Measurements from ENCODE around the gene IL1RAPL1.
A peak's percentile ranks its signal among the peaks of the same experiment; 100 is the strongest.

Gene IL1RAPL1

DNA sequence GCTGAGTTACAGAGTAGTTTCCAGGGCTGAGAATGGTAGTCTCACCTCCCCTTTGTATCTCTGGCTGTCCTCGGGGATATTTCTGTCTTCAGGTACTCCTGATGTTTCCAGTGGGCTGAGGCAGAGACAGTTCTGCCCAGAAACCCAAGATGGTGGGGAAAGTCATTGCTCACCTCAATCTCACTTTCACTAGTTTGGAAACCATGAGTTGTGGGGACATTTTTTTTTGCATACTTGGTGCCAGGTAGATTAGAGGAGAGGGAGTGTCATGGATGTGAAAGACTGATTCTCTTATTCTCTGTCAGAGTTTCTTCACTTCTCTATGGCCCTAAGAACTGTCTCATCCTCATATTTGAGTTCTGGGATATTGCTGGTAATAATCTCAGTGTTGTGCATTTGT, 919.5 kb downstream of the IL1RAPL1 start:
- DNase-seq: no peak

DNA sequence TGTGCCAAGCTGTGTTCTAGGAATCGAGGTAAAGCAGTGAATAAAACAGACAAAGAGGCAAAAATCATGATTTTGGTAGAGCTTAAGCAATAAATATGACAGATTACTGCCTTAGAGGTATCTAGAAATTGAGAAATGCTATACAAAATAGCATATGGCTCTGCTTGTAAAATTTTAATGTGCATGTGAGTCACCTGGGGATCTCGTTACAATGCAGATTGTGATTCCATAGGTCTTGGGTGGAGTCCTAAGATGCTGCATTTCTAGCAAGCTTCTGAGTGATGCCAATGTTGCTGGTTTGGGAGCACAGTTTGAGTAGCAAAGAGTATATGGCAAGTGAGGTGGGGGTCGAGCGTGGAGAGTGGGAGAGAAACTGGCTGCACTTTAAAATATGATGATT, 930.9 kb downstream of the IL1RAPL1 start:
- no peak for DNase-seq

DNA sequence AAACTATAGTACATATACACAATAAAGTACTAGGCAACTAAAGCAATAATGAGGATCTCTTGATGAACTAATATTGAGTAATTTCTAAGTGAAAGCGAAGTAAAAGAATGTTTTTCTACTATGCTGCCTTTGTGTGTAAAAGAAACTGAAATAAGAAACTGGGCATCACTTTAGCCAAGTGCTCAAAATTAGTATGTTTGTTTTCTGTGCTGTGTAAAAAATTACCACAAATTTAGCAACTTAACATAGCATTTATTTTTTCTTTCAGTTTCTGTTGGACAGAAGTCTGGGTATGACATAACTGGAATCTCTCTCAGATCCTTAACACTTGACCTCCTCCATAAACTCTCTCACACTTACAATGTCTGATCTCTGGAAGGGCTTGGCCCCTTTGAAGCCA, 941.0 kb downstream of the IL1RAPL1 start:
- no peak for DNase-seq

DNA sequence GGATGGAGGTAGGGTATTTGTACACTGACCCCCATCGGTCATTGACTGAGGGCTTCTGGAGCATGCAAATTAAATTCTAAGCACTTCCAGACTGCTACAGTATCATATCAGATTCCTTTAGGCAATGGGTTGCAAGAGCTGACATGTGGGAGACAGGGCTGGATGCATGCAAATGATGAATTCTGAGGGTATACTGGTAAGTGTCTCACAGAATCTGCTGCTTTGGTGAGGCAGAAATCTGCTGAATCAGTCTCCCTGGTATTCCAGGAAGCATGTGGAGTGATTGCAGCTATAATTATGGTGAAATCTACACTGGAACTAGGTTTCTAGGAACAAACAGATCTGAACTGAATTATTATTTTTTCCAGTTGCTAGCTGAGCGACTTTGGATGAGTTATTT, 943.3 kb downstream of the IL1RAPL1 start:
- DNase-seq: no peak

DNA sequence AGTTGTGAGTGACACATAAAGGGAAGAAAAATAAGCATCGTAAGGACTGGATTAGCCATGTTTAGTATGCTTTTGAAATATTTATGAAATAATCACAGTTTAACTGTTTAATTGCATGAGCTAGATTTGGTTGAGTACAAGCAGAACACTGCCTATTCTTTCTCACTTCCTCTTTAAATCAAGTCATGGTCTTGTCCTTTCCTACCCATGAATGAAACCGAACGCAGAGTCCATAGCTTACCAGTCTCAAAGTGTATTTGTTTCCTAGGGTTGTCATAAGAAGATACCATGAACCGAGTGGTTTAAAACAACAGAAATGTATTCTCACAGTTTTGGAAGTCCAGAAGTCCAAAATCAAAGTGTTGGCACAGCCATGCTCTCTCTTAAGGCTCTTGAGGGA, 944.1 kb downstream of the IL1RAPL1 start:
- no peak for DNase-seq

DNA sequence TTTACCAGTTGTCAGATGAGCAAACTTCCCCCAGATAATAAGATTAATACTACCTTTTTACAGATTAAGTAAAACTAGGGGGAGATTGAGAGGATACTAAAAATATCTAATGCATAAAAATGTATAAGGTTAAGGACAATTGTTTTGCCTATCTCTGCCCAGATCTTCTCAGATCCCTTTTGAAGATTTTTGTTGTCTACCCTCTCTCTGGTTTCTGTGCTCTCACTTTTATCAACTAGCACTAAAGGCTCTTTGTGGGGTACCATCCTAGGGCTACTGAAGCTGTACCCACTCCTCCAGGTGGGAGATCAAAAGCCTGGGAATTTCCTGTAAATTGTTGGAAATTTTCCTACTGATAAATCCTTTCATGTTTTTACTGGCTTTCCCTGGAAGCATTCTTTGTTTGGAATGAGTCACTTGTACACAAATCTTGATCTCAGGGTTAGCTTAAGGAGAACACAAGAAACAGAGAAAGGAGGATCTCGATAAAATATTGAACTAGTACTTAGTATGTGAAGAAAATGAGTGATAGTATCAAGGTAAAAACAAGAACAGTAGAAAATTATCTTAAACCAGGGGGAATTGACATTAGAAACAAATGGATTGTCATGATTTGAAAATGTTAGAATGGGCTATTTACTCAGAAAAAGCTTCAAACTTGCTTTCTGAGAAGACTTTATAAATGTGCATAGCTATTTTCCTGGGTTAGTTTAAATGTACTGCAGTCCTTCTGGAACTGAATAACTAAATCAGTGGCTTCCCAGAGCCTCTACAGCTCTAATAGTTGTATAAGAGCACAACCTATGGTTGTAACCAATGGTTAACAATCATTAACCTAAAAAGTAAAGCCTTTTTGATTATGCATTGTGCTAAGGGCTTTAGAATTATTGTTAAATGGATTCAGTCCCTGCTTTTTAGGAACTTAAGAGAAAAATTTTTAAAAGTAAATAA, 948.2 kb downstream of the IL1RAPL1 start:
- no peak for DNase-seq

DNA sequence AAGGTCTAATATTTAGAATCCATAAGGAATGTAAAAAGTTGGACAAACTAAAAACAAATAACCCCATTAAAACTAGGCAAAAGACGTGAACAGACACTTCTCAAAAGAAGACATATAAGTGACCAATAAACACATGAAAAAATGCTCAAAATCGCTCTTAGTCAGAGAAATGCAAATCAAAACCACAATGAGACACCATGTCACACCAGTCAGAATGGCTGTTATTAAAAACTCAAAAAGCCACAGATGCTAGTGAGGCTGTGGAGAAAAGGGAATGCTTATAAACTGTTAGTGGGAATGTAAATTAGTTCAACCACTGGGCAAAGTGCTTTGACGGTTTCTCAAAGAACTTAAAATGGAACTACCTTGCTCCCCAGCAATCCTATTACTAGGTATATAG, 953.8 kb downstream of the IL1RAPL1 start:
- DNase-seq: no peak

DNA sequence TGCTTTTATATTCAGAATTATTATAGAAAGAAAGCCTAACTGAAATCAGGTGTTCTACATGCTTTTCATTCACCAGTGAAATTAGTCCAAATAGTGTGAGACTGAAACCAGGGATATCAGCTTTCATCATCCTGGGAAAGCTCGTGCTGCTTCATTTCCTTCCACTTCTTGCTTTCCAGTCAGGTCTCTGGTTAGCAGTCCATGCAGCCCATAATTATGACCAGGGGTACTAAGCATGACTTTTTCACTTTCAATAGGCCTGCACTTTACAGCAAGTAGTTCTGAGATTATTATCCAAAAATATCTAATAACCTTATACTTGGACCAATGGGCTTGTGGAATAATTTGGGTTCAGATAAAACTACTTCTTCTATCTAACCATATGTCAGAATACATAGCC, 954.9 kb downstream of the IL1RAPL1 start:
- DNase-seq: no peak

DNA sequence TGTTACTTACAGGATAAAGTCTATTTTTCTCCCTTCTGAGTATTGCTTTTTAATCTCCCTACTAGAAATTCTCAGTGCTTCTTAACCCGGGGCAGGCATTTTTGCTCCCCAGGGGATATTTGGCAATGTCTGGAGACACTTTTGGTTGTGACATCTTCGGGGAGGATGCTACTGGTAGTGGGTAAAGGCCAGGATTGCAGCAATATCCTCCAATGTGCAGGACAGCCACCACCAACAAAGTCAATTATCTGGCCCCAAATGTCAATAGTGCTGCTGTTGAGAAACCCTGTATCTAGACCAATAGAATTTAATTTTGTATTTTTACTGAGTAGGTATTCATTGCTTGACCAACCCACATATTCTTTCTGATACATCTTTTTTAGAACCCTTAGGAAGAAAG, 958.6 kb downstream of the IL1RAPL1 start:
- no peak for DNase-seq

DNA sequence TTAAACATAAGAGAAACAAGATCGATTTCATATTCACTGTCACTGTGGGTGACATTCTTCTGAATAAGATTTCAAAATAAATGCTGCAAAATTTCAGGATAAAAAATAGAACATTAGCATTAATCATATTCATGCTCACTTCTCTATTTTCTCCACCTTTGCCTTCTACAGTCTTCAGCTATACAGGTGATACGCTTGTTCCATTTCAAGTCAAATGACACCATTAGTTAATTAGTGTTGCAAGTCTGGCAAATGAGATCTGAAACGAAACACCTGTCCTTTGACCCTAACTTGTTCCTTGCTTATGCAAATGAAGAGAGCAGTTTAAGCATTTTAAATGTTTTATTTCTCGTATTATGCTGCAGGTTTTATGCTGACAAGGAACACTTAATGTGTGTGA, 960.6 kb downstream of the IL1RAPL1 start:
- no peak for DNase-seq

DNA sequence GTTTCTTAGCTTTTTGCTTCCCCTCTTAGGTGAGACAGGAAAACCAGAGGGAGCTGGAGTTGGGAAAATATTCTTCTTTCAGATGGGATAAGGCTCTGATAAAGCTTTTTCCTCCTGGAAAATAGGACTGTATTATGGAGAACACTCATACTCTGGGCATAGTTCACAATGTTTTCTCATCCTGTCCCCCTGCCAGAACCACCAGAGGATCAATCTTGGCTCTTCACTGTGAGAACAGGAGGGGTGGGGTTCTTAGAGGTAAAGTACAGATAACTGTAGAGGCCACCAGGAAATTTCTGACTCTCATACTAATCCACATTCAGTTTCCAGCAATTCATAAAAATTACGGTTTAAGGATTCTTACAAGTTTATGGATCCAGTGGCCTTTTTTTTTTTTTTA, 966.3 kb downstream of the IL1RAPL1 start:
- no peak for DNase-seq

DNA sequence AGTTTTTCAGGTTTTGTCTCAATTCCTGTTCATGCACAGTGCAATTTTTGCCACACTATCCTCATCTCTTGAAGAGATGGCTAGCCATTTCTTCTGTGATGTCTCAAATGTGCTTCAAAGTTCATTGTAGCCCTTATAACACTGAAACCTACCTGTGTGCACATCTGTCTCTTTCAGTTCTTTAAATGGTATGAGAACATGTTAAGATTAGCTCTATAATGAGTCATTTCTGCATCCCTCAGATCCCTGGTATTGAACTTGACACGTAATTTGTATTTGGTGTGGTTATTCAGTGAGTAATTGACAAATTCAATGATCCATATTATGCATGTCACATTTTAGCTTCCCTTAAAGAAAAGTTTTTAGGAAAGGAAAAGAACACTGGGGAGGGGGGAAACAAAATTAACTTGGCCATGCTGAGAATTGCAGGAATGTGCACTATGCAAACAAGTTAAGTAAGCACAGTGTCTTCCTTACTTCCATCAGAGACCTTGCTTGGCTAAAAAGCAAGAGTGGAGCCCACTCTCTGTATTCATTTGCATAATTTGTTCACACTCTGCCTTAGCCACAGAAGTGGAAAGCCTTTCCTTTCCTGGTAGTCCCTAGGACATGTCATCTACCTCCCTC, 968.3 kb downstream of the IL1RAPL1 start:
- no peak for DNase-seq

DNA sequence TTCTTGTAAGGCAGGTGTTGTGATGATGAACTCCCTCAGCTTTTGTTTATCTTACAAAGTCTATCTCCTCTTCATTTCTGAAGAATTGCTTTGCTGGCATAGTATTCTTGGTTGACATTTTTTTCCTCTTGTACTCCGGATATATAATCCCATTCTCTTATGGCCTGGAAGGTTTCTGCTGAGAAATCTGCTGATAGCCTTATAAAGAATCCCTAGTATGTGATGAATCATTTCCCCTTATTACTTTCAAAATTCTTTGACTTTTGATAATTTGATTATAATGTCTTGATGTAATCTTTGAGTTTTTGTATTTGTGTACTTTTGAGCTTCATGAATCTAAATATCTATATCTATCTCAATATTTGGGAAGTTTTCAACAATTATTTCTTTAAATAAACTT, 972.8 kb downstream of the IL1RAPL1 start:
- DNase-seq: no peak

DNA sequence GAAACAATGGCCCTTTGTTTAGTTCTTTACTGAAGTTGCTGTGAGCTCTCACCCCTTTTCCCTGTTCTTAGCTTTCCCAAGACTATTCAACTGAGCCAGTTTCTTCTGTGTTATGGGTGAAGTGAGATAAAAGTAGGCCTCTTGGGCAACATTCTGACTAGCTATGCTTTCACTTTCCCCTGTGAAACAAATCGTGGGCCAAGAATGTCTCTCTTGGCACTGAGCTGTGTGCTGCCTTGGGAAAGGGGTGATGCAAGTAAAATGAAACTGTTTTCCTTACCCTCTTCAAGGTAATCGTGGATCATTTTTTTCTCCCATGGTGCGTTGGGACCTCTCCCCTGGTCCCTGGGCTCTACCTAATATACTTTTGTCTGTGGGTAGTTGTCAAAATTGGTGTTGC, 974.2 kb downstream of the IL1RAPL1 start:
- no peak for DNase-seq

DNA sequence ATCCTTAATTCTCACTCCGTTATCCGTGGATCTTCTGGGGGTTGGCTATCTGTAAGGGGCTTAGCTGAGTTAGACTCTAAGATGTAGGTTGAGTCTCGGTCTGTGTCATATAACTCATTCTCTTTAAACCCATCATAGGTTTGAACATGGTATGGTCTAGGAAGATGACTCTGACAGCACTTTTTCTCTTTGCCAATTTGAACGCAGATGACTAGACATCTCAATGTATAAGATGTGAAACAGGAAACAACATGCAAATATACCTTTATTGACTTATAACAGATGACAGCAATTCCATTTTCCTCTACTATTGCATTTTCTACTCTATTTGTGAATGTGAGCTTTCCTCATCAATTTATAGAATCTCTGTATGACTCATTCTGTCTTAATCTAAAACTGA, 993.3 kb downstream of the IL1RAPL1 start:
- no peak for DNase-seq

DNA sequence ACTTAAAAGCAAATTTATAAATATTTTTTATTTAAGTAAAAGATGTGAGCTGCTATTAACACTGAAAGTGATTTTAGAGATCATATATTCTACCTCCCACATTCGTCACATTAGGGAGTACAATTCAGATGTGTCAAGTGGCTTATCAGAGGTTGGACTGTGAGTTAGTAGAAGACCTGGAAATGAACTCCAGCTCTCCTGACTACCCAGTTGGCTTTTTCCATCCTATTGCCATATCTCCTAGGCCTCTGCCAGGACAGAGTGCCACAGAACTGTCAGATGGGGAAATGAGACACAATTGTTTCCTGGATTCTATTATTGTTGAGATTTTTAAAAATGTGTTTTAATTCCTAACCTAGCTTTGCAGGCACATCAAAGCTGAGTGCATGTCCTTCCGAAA, 994.0 kb downstream of the IL1RAPL1 start:
- DNase-seq: no peak

DNA sequence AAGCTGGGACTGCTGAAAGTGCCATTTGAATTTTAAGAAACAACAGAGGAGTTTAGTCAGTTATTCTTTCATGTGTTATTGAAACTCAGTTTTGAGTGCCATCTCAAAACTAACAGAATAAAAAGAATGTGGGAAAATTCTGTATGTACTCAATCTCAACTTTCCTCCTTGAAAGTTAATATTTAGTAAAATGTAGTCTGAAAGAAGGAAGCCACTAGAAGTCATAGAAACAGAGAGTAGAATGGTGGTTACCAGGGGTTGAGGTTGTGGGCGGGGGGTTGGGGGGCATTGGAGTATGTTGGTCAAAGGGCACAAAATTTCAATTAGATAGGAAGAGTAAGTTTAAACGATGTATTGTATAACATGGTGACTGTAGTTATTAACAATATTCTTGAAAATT, 999.9 kb downstream of the IL1RAPL1 start:
- no peak for DNase-seq

DNA sequence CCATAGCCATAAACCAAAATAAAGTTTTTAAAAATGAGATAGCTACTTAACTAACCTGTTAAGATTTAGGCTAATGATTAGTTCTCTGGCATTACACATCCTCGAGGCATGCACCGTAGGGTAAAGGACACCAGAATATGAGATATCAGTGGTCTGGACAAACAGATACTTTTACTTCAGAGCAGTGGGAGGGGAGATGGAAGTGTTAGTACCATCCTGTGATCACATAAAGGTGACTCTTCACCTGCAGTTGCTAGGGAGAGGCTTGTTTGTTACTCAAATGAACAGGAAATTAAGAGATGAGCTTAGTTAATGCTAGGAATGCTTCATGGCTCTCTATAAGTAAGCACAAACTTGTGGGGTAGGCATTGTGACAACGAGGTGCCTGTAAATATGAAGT, 1003.7 kb downstream of the IL1RAPL1 start:
- DNase-seq: no peak

DNA sequence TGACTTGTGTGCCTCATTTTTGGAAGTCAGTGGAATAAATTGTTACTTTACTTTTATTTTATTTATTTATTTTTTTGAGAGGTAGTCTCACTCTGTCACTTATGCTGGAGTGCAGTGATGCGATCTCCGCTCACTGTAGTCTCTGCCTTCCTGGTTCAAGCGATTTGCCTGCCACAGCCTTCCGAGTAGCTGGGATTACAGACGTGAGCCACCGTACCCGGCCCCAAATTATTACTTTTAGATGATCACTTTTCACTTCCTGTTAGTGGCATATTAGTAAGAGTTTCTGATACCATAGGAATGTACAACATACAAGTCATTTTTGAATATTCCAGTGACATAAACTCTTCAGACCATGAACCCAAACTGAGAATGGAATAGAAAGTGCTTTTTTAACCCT, 1017.1 kb downstream of the IL1RAPL1 start:
- DNase-seq: no peak

DNA sequence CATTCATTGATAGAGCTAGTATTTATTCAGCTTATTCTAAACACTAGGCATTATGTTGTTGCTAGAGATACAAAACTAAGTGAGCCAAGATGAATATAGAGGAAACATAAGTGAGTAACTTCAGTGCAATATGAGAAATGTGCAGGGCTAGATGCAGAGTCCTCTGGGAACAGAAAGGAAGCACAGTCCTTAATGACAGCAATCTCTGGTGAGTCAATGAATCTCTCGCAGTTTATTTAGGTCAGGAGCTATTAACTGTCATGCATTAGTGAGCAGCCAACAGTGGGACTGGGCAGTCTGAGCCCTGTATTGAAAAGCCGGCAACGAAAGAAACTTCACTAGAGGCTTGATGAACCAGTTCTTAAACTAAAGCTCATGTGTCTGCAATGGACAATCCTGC, 1030.0 kb downstream of the IL1RAPL1 start:
- DNase-seq: no peak

DNA sequence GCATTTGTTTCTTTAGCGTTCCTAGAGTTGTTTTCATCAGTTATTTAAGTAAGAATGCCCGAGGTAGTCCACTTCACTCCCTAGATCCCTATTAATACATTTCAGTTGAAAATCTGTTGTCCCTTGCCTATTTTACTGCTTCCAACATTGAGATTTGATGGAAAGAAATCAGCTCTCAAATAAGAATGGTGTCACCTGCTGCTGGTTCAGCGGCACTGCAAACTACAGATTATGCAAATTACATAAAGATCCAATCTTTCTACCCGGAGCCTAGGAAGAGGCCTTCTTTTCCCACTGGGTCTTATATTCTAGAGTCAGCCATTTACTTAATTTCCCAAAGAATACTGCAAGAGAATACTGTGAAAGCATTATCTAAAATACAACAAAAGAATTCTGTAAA, 1030.5 kb downstream of the IL1RAPL1 start:
- DNase-seq: peak in 2 of 58 donors; percentile 0 to 1

DNA sequence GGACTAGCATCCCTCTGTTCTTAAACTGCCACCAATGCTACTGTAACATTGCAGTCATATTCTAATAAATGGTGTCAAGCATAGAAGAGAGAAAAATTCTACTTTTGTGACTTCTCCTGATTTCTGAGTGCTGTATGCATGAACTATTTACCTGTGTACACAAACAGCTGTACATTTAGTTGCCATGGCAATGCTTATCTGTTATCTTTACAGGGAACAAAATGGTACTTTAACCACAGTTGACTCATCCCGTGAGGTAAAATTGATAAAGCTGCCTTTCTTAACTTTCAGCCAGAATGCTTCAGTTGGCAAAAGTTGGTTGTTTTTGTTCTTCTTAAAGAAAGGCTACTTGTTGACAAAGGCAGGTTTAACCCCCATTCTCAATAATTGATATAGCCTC, 1040.6 kb downstream of the IL1RAPL1 start:
- no peak for DNase-seq

DNA sequence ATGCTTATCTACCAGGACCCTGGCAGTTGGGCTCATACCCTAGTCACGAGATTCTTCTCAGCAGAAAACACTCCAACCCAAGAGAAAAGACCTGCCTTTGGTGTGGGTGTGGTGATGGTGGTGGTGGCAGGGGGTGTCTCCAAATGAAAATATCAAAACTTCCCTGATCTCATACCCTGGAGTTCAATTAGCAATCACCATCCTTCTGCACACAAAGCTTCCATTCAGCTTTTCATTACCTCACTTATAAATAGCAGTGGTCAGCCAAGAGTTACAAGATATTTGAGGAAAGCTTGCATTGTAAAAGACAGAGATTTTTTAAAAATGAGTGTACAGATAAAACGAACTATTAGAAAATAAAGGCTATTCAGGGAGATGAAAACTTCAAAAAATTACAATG, 1047.3 kb downstream of the IL1RAPL1 start:
- DNase-seq: no peak

Data from anterior cingulate cortex (tissue), 58 donors.